Kidney glomerular epithelial cell (primary cell): ENCODE data around the gene RPL4.

ENCODE experiments used
- DNase-seq: peaks from one replicate; lab custom pipeline; 2025; lab: John Stamatoyannopoulos, UW

The RPL4 gene

DNA sequence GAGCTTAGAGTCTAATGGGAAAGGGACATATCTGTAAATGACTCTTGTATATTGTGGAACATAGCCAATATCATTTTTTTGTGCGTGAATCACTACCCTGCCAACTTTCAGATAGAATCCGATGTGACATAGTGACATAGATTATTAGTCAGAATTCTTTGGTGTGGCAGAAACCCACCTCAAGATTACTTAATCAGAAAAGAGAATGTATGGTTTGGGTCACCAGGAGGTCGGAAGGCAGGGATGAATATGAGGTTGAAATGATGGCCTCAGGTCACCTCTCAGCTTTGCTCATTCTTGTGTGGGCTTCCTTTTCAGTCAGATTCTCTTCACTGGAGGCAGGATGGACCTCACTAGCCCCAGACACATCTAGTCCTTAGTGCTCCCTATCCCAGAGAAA, 48.4 kb downstream of the RPL4 start:
- no peak for DNase-seq

DNA sequence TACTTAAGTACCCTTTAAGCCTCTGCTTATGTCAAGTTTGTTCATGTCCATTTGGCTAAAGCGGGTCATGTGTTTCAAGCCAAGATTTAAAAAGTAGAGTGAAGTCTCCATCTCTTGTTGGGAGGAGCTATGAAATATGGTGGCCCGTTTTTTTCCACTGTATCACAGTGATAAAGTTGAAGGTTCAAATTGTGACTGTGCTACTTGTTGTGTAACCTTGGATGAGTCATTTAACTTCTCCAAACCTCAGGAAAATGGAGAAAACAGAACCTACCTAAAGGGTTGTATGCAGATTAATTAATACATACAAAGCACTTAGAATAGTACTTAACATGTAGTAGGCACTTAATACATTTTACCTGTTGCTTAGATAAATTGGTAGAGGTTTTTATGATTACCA, 50.5 kb downstream of the RPL4 start:
- DNase-seq: no peak

DNA sequence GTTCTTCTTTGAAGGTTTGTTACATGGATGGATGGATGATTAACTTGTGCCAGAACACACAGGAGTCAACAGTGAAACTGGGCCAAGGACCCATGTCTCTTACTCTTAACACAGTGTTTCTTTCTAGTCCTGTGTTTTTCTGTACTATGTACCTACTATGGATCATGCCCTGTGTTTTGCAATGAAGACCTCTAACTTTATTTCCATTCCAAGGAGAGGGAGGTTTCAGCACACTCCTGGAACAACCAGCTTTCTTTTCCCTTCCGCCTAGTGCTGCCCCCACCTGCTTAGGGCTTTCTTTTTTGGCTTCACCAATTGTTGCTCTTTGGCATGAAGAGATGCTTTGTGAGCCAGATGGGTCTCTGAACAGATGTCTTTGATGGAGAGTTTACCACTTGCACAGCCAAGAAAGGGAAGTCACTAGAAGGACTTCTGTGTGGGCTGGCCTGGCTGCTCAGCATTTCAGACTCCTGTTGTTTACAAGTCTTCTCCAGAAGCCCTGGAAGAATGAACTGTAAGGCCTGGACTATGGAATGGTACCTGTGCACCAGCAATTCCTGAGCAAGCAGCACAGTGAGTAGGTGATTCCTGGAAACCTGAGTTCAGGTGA, 51.6 kb downstream of the RPL4 start:
- no peak for DNase-seq

DNA sequence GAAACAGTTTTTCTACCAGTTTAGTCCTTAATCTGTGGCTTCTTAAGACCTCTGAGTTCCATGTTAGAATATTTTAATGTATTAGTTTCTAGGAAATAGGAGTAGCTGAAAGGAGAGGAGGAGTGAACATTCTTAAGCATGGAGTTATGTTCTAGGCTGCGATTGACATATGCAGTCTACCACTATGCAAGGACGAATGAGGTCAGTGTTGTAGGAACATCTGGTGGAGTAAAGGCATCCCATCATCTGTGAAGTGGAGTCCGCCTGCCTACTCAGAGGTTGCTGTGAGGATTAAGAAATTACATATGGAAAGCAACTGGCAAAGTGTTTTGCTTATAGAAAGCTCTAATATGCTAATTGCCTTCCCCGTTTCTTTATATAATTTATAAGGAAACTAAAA, 52.2 kb downstream of the RPL4 start:
- DNase-seq: no peak
